Heart left ventricle (tissue), 16 donors: ENCODE measurements around the gene SPATS2L. TPM values are rescaled to one million over a fixed set of nuclear protein-coding genes. Genes with fewer than 3 reads are reported as not detected.

ENCODE experiments used
- ATAC-seq, 4 donors: fragments of 200-7000 bp; cut with Tn5 transposase; one replicate each; pipeline ENCODE4 v1.9.1; 2020 to 2022; ENCODE audit warnings: moderate library complexity in 4 of 4, mild to moderate bottlenecking in 3 of 4, moderate number of reproducible peaks in 1 of 4
- DNase-seq, 5 donors: peaks; one replicate each; pipeline ENCODE4 v3.0.0-alpha.2; 2020
- H3K27ac ChIP-seq, 12 donors: fragments of 200-600 bp; sonication (generic) in 4 of 12; one replicate each; pipeline versions ENCODE4 v1.5.0 to v1.8.0; 2016 to 2022; ENCODE audit warnings: mild to moderate bottlenecking in 2 of 12
- H3K27me3 ChIP-seq, 9 donors: fragments of 200-600 bp; sonication (generic) in 2 of 9; one replicate each; pipeline versions ENCODE4 v1.5.1 to v1.8.0; 2016 to 2022; ENCODE audit warnings: mild to moderate bottlenecking in 3 of 9
- H3K36me3 ChIP-seq, 9 donors: fragments of 200-600 bp; sonication (generic) in 2 of 9; one replicate each; pipeline versions ENCODE4 v1.5.0 to v1.8.0; 2018 to 2022; ENCODE audit warnings: mild to moderate bottlenecking in 2 of 9
- H3K4me1 ChIP-seq, 12 donors: fragments of 200-600 bp; sonication (generic) in 4 of 12; one replicate each; pipeline versions ENCODE4 v1.5.0 to v1.8.0; 2016 to 2022; ENCODE audit warnings: mild to moderate bottlenecking in 3 of 12
- H3K4me3 ChIP-seq, 12 donors: fragments of 200-600 bp; sonication (generic) in 4 of 12; one replicate each; pipeline versions ENCODE4 v1.5.0 to v1.8.0; 2017 to 2022; ENCODE audit warnings: mild to moderate bottlenecking in 9 of 12, moderate library complexity in 4 of 12
- H3K9me3 ChIP-seq, 12 donors: fragments of 200-600 bp; sonication (generic) in 4 of 12; one replicate each; pipeline versions ENCODE4 v1.5.0 to v1.8.0; 2016 to 2022; ENCODE audit warnings: mild to moderate bottlenecking in 1 of 12
- POLR2A ChIP-seq, 2 donors: fragments of 450-650 bp; IDR thresholded peaks; one replicate each; pipeline ENCODE4 v1.6.1; 2017; ENCODE audit warnings: antibody characterized with exemption in 2 of 2, mild to moderate bottlenecking in 2 of 2, moderate library complexity in 2 of 2
- WGBS, 4 donors: extraction: QIAGEN DNeasy Blood & Tissue Kit in 2 of 4; methylation state at CpG; one replicate each; pipeline versions ENCODE4 v1.1.5 to v1.1.7; 2013 to 2018; 5-methylcytosine and 5-hydroxymethylcytosine counted together
- intact Hi-C, 10 donors: fragments of 100-400 bp; cut with DNase I; formaldehyde crosslinking; loops; one replicate each; pipeline versions ENCODE4 v1.11.1 to v1.14.2; 2022
- polyA plus RNA-seq, 2 donors: library from polyadenylated mRNA; stranded (reverse); fragments of 200-250 nt; gene quantifications; one replicate each; pipeline ENCODE4 v1.2.3, GENCODE V29; 2013
- total RNA-seq, 9 donors: library from RNA; depleted of rRNA in 2 of 9; stranded (reverse); fragments of >200 nt in 2 of 9; fragmentation: NEBNext Ultra II Directional in 3 of 9; extraction: Animal tissue kit (Norgen Biotek cat#: 25700) in 3 of 9; gene quantifications; one replicate each; pipeline versions ENCODE4 v1.1.0 to v1.2.4, GENCODE V29; 2016 to 2023
- TF ChIP-seq, protein P1 (sequence below), 12 donors: fragments of 200-600 bp; sonication (generic) in 4 of 12; IDR thresholded peaks; one replicate each; pipeline versions ENCODE4 v1.5.0 to v1.8.0; 2018 to 2022; ENCODE audit warnings: antibody characterized with exemption in 12 of 12, mild to moderate bottlenecking in 5 of 12
- donor health status: ischemic (EF 13 %, LVEDD 7.1; RV severe dilation, severe dysfunction).
- donor health status: healthy with polysubstance abuse.
- donor health status: DM: no; HTN: yes; CAD: no.
- donor health status: DM: no; HTN: no; CAD: no.
- donor health status: ischemic (EF 25% LVEDD 6.9; RV normal size, moderate dysfunction).
- donor health status: ischemic (EF 25% LVEDD 5.7; RV mildly dilated, moderate dysfunction).
- donor health status: healthy.
- donor health status: DM: yes; HTN: yes; CAD: no.
- donor health status: ischemic (EF 35%, LVEDD 5.7; RV mildly dilated, moderate dysfunction).
- donor health status: nonischemic (EF 11% LVEDD 7.7; RV severe dilation, severe dysfunction).
- donor health status: DM: yes; HTN: yes; CAD: no.
- donor health status: PGD.
- donor health status: ischemic (EF 29% LVEDD 5.4; RV normal size, mild dysfunction).
- donor health status: nonischemic (EF 23%, LVEDD 6.1; RV moderate dilation, normal function).

SPATS2L gene
- total and polyA plus RNA-seq, 11 donors = 34.9 to 177 (median 102) TPM

DNA sequence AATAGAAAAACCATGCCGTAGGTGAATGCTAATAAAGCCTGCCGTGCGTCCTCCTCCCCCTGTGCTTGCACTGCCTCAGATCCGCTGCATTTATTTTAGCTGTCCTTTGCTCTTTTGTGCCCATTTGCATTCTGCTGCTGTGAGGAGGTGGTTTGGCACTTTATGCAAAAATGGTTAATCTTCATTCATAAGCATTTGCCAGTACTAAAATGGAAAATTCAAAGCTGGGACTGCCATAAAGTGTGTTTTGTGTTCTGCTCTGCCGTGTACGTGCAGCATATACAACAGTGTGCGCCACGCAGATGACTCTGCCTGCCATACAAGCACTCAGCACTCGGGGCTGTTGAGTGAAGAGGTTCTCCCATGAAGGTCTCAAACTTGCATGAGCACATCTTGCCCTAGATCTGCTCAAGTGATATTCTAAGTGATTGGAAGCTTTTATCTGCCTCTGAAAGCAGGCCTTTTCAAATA lies 73.6 kb downstream of the SPATS2L start:
- DNase-seq = no peak
- intact Hi-C loops = no loop called here
- peaks cover 0 to 76% (median 50%) of the 10 kb centered on the region in 12 donors for H3K4me1 ChIP-seq

DNA sequence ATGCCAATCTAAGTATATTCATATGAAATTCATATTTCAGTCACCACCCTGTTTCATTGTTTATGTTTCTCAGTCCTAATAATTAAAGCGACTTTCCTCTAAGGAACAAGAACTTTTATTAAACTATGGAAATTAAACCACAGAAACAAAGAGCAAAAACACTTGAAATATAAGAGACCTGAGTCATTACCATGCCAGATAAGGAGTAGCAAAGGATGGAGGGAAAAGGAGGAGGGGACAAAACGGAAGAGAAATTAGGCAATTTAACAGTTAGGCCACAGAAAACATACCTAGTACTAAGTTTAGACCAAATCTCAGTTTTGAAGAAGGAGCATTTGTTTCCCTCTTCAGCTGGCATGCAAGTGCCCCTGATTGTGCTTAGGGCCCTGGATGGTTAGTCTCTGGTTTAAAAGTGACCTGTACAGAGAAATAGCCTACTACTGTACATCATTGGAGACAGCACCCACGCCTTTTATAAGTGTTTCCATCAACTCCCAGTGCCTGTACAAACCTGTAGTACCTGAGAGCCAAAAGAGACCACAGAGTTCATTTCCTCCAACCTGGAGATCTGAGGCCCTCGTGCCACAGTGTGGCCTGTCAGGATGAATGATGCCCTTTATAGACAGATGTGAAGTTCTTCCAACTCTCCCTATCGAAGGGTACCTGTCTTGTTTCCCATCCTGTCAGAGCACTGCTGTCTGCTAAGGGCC lies 74.5 kb downstream of the SPATS2L start:
- Histone ChIP-seq H3K36me3 (no peaks in the 10 kb centered on the region), H3K4me3 (no peak overlapping the region), H3K27me3 (no peaks in the 10 kb centered on the region), H3K27ac (peak overlapping the region in 1 of 12 donors; percentile 51), H3K4me1 (peaks cover 0 to 68% (median 45%) of the 10 kb centered on the region in 12 donors), H3K9me3 (no peaks in the 10 kb centered on the region)
- ATAC-seq (no peak), DNase-seq (no peak)
- intact Hi-C loops = no loop called here
- whole genome bisulfite sequencing, 4 donors = 86 to 89% (median 87%) methylated on average over 5 of the region's 5 CpGs
- TF ChIP-seq, protein P1, sequence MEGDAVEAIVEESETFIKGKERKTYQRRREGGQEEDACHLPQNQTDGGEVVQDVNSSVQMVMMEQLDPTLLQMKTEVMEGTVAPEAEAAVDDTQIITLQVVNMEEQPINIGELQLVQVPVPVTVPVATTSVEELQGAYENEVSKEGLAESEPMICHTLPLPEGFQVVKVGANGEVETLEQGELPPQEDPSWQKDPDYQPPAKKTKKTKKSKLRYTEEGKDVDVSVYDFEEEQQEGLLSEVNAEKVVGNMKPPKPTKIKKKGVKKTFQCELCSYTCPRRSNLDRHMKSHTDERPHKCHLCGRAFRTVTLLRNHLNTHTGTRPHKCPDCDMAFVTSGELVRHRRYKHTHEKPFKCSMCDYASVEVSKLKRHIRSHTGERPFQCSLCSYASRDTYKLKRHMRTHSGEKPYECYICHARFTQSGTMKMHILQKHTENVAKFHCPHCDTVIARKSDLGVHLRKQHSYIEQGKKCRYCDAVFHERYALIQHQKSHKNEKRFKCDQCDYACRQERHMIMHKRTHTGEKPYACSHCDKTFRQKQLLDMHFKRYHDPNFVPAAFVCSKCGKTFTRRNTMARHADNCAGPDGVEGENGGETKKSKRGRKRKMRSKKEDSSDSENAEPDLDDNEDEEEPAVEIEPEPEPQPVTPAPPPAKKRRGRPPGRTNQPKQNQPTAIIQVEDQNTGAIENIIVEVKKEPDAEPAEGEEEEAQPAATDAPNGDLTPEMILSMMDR (IDR thresholded peaks at IDR 0.05) = no peak
- no peak for TF ChIP-seq POLR2A (IDR thresholded peaks at IDR 0.05)

More for the DNA sequence above, 73.6 kb downstream of the SPATS2L start:
- Histone ChIP-seq H3K36me3 (no peaks in the 10 kb centered on the region), H3K9me3 (no peaks in the 10 kb centered on the region), H3K4me3 (no peak overlapping the region), H3K27me3 (no peaks in the 10 kb centered on the region), H3K27ac (peak overlapping the region in 1 of 12 donors; percentile 51)
- 89 to 93% (median 91%) methylated on average over 9 of the region's 9 CpGs for WGBS, 4 donors
- no peak for ATAC-seq
- no peak for TF ChIP-seq POLR2A (IDR thresholded peaks at IDR 0.05)
- TF ChIP-seq, protein P1 (IDR thresholded peaks at IDR 0.05) = no peak

DNA sequence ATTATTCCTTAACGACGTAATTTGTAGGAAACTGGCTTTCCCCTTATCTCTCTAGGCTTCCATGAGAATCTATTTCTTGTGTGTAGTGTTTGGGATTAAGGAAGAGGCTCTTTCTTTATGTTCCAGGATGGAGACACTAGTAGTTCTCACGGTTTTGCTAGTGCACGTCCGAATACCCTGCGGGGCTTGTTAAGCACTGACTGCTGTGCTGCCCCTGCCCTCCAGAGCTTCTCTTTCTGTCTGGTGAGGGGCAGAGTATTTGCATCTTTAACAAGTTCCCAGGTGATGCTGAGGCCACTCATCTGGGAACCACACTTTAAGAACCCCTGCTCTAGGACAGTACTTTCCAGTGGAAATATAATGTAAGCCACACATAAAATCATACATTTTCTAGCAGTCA lies 76.4 kb downstream of the SPATS2L start:
- no peak for DNase-seq
- no peaks in the 10 kb centered on the region for H3K27me3 ChIP-seq
- WGBS, 4 donors = 85 to 87% (median 85%) methylated on average over 6 of the region's 6 CpGs
- no peaks in the 10 kb centered on the region for H3K36me3 ChIP-seq
- no peak for TF ChIP-seq POLR2A (IDR thresholded peaks at IDR 0.05)
- TF ChIP-seq, protein P1 (IDR thresholded peaks at IDR 0.05) = no peak
- H3K9me3 ChIP-seq = no peaks in the 10 kb centered on the region
- H3K4me1 ChIP-seq = peaks cover 0 to 51% (median 28%) of the 10 kb centered on the region in 12 donors
- intact Hi-C loops = no loop called here
- H3K27ac ChIP-seq = peak overlapping the region in 5 of 12 donors; percentile 36 to 81 (median 61)
- ATAC-seq = no peak
- H3K4me3 ChIP-seq = no peak overlapping the region

DNA sequence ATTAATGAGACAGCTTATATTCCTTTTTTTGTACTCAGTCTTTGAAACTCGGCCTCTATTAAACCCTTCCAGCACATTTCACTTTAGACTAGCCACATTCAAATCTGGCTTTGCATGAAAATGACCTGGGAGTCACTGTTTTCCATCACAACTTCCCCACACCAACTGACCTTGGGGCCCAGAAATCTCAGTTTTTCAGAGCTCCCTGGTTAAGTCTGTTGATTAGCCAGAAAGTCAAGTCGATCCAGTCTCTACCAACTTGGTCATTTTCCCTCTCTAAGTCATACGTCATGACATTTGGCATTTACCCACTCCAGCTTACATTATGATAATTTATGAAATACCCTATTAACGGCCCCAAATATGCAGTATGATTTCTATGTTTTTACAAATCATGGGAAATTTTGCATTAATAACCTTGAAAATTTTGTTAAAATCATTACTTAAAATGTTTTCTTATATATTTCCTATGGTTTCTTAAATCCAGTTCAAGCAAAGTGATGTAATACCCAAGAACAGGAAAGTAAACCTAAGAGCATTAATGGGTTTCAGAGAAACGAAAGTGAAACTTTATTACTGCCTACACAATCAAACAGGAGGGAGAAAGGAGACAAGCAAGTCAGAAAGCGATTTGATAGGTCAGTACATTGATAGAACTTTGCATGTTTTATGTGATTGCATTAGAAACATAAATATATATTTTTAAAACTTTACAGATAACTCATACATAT lies 77.1 kb downstream of the SPATS2L start:
- peak overlapping the region in 9 of 12 donors; percentile 1 to 81 (median 52) for H3K27ac ChIP-seq
- H3K27me3 ChIP-seq = no peaks in the 10 kb centered on the region
- intact Hi-C loops = no loop called here
- TF ChIP-seq, protein P1 (IDR thresholded peaks at IDR 0.05) = no peak
- no peak for TF ChIP-seq POLR2A (IDR thresholded peaks at IDR 0.05)
- no peaks in the 10 kb centered on the region for H3K9me3 ChIP-seq
- peaks cover 0 to 44% (median 22%) of the 10 kb centered on the region in 12 donors for H3K4me1 ChIP-seq
- peak overlapping the region in 9 of 12 donors; percentile 15 to 45 (median 26) for H3K4me3 ChIP-seq
- ATAC-seq (peak in 2 of 4 donors; percentile 65 to 69), DNase-seq (no peak)
- WGBS, 4 donors = 51 to 63% (median 55%) methylated on average over 6 of the region's 6 CpGs
- H3K36me3 ChIP-seq = no peaks in the 10 kb centered on the region
